Duodenal mucosa (tissue), 2 donors: ENCODE data around the gene MUC5B.

Experiments used
- H3K27ac ChIP-seq: one replicate; pipeline ENCODE4 v1.7.0; 2013; ENCODE audit warnings: low read depth, low read length
- H3K27me3 ChIP-seq, 2 donors: one replicate each; pipeline ENCODE4 v1.7.0; 2013; ENCODE audit warnings: low read length in 2 of 2, control low read depth in 1 of 2; ENCODE audit not compliant: insufficient read depth in 2 of 2, control insufficient read depth in 1 of 2
- H3K36me3 ChIP-seq, 2 donors: one replicate each; pipeline ENCODE4 v1.7.0; 2013; ENCODE audit warnings: low read length in 2 of 2, control low read depth in 1 of 2; ENCODE audit not compliant: insufficient read depth in 2 of 2, control insufficient read depth in 1 of 2
- H3K4me1 ChIP-seq, 2 donors: one replicate each; pipeline ENCODE4 v1.7.0; 2013; ENCODE audit warnings: low read length in 2 of 2, control low read depth in 1 of 2; ENCODE audit not compliant: insufficient read depth in 2 of 2, control insufficient read depth in 1 of 2
- H3K4me3 ChIP-seq, 2 donors: one replicate each; pipeline ENCODE4 v1.7.0; 2013; ENCODE audit warnings: low read length in 2 of 2, low read depth in 1 of 2
- H3K9ac ChIP-seq, 2 donors: one replicate each; pipeline ENCODE4 v1.7.0; 2013; ENCODE audit warnings: low read length in 2 of 2, low read depth in 1 of 2
- H3K9me3 ChIP-seq, 2 donors: one replicate each; pipeline ENCODE4 v1.7.0; 2013; ENCODE audit warnings: low read length in 2 of 2, control low read depth in 1 of 2; ENCODE audit not compliant: control insufficient read depth in 1 of 2

MUC5B gene

DNA sequence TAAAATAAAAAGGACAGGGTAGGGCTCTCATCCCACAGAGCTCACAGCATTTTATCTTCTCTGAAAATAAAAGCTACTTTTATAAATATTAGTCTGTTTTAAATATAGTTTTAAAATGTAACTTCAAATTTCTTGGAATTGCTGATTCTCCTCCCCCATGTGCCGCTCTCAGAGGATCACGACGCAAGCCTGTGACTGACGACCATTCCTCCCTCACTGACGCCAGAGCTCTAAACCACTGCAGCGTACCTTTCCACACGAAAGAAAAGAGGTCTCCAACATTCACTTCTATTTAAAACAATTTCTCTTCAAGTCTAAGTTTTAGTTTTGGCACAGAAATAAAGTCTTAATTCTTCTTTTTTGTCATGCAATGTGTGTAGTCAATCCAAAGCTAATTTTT lies 77.3 kb downstream of the MUC5B start:
- Histone ChIP-seq H3K36me3 (peaks cover 9 to 18% of the 10 kb centered on the region in 2 donors), H3K27me3 (no peaks in the 10 kb centered on the region), H3K27ac (no peak overlapping the region), H3K9ac (no peak overlapping the region), H3K4me3 (no peak overlapping the region), H3K9me3 (no peaks in the 10 kb centered on the region), H3K4me1 (peaks cover 60 to 64% of the 10 kb centered on the region in 2 donors)

DNA sequence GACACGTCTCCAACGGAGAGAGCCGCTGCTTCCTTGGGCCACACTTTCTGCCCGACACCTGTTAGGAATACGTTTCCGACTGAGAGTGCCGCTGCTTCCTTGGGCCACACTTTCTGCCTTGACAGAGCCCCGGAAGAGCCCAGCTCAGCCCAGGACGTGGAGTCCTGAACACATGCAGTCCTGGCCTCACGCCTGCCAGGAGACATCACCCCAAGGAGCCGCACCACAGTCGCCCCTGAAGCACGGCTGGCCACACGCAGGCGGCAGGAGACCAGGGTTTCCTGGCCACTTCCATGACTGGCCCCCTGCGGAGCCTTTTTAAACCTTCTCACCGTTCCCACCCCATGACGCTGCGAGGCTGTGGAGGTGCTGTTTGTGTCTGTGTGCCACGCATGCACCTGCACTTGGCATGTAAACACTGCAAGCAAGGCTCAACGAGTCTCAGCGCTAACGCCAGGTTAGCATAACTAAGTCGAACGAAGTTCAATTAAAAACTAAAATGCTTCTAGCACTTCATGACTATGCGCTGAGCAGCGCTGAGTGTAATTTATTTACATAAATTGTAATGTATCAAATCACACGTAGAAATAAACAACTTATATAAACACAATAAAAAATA lies 77.8 kb downstream of the MUC5B start:
- H3K36me3 ChIP-seq, result peaks cover 4 to 13% of the 10 kb centered on the region in 2 donors
- no peaks in the 10 kb centered on the region for H3K9me3 ChIP-seq
- no peak overlapping the region for H3K4me3 ChIP-seq
- no peak overlapping the region for H3K9ac ChIP-seq
- no peak overlapping the region for H3K27ac ChIP-seq
- H3K27me3 ChIP-seq, result no peaks in the 10 kb centered on the region
- peaks cover 65 to 70% of the 10 kb centered on the region in 2 donors for H3K4me1 ChIP-seq

DNA sequence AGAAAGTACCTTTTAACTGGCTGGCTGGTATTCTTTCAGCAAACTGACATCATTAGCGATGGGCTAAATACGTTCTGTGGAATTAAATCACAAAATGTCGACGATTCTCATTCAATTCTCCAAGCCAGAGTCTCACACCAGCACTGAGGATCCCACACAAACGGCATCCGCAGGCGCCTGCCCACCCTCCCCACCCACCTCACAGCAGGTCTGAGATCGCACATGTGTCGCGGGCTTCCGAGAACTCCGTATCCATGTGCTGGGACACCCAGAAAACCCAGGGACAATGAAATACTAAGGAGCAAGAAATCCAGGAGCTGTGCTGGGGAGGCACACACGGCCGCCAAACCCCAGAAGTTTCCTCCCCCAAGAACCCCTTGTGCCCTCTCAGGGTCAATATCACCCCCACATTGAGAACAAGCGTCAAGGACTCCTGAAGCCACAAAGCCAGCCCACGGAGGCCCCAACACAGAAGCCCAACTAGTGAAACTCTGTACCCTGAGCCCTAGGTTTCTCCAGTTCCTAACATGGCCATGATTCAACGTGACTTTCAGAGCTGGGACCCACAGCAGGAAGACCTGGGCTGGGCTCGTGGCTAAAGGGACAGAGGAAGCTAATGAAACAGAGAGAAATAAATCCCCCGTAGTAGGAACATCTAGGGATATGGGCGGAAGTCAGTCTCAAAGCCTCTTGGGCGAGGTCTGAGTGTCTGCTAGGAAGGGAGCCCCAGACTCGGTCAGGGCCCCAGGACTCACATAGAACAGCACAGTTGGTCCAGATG lies 78.5 kb downstream of the MUC5B start:
- Histone ChIP-seq H3K36me3 (peaks cover 4 to 13% of the 10 kb centered on the region in 2 donors), H3K27ac (no peak overlapping the region), H3K4me1 (peaks cover 73 to 77% of the 10 kb centered on the region in 2 donors), H3K9me3 (no peaks in the 10 kb centered on the region), H3K4me3 (no peak overlapping the region), H3K27me3 (no peaks in the 10 kb centered on the region), H3K9ac (no peak overlapping the region)

DNA sequence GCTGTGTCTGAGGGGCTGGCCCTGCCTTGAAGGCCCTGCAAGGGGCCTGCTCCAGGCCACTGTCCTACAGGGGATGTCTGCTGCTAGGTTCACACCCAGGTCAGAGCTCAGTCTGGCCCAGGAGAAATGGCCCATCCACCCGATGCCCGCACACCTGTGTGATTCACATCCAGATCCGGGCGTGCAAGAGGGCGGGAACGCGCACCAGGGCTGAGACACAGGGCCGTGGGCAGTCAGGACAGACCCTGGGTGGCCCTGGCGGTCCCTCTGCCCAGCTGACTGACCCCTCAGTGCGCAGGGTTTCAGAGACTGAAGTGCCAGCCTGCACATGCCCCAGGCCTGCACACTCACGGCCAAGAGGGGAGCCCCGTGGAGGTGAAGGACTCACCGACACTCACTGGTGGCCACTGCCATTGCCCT lies 79.2 kb downstream of the MUC5B start:
- Histone ChIP-seq H3K9me3 (no peaks in the 10 kb centered on the region), H3K27ac (no peak overlapping the region), H3K36me3 (peaks cover 4 to 13% of the 10 kb centered on the region in 2 donors), H3K27me3 (no peaks in the 10 kb centered on the region), H3K4me1 (peaks cover 77 to 80% of the 10 kb centered on the region in 2 donors), H3K4me3 (no peak overlapping the region), H3K9ac (no peak overlapping the region)

DNA sequence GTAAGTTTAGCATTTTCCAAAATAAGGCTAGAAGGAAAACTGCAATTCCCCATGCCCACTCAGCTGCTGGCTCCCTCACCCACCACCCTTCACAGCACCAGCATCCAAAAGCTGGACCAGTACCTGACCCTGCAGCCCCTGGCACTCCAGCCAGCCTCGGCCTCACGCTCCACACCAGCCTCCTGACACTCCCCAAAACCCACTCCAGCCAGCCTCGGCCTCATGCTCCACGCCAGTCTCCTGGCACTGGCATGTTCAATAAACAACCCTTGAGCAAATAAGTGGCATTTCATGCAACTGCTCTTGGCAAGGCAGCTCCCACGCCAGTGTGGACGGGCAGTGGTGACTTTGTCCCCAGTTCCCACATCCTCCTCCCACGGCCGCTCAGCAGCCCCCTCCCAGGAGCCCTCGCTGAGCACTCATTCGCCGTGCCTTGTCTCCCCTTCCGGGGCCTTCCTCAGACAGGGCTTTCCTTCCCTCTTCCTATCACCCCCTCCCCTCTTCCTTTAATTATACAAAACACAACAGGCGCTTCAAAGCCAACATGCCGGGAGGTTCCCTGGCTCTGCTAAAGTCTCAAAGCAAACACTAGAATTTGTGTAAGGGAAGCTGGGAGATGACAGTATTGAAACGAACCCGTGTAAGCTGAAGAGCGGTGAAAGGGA lies 79.7 kb downstream of the MUC5B start:
- H3K9me3 ChIP-seq, result no peaks in the 10 kb centered on the region
- no peak overlapping the region for H3K4me3 ChIP-seq
- peaks cover 77 to 80% of the 10 kb centered on the region in 2 donors for H3K4me1 ChIP-seq
- H3K9ac ChIP-seq, result no peak overlapping the region
- H3K36me3 ChIP-seq, result peaks cover 0 to 13% of the 10 kb centered on the region in 2 donors
- H3K27ac ChIP-seq, result no peak overlapping the region
- H3K27me3 ChIP-seq, result no peaks in the 10 kb centered on the region

DNA sequence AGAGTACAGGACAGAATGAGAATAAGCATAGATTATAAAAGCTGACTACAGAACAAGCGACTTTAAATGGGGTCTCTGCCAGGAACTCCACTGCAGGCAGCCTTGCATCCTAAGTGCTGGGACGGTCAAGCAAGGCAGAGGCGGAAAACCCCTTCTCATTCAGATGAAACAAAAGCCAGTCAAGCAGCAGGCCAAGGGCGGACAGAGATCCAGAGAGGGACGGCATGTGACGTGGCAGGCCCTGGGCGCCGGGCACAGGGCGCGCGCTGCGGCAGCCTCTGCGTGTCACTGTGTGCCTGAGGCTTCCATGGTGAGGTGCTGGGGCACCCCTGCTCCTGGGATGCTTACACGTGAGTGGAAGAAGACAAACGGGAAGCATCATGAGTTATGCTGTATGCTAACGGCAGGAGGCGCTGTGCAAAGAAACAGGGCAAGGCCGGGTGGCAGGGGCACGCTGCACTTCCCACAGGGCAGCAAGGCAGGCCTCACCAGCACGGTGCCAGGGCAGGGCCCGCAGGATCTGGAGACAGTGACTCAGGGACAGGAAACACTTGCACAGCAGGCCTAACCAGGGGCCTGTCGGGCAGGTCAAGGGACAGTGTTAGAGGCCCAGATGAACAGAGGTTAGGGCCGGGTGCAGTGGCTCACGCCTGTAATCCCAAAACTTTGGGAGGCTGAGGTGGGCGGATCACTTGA lies 80.4 kb downstream of the MUC5B start:
- Histone ChIP-seq H3K27ac (no peak overlapping the region), H3K4me3 (no peak overlapping the region), H3K9ac (no peak overlapping the region), H3K9me3 (no peaks in the 10 kb centered on the region), H3K27me3 (no peaks in the 10 kb centered on the region), H3K36me3 (peaks cover 0 to 6% of the 10 kb centered on the region in 2 donors), H3K4me1 (peaks cover 77 to 80% of the 10 kb centered on the region in 2 donors)

DNA sequence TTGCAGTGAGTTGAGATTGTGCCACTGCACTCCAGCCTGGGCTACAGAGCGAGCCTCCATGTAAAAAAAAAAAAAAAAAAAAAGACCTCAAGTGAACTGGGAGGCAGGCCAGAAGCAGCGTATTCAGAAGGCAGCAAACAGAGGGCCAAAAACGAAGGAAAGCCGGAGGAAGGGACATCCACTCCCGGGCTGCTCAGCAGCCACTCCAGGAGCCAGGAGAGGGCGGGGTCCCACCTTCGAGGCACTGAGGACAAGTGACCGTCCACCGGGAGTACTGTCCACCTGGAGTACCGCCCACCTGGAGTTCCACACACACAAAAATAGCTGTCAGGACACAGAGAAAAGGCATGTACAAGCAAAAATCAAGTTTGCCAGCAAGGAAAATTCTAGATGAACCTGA lies 81.1 kb downstream of the MUC5B start:
- no peaks in the 10 kb centered on the region for H3K27me3 ChIP-seq
- peak overlapping the region in 1 of 2 donors; percentile 14 for H3K9ac ChIP-seq
- H3K36me3 ChIP-seq, result peaks cover 0 to 6% of the 10 kb centered on the region in 2 donors
- H3K9me3 ChIP-seq, result no peaks in the 10 kb centered on the region
- peak overlapping the region; percentile 46 for H3K27ac ChIP-seq
- H3K4me1 ChIP-seq, result peaks cover 76% of the 10 kb centered on the region in 2 donors
- H3K4me3 ChIP-seq, result peak overlapping the region in 1 of 2 donors; percentile 1

DNA sequence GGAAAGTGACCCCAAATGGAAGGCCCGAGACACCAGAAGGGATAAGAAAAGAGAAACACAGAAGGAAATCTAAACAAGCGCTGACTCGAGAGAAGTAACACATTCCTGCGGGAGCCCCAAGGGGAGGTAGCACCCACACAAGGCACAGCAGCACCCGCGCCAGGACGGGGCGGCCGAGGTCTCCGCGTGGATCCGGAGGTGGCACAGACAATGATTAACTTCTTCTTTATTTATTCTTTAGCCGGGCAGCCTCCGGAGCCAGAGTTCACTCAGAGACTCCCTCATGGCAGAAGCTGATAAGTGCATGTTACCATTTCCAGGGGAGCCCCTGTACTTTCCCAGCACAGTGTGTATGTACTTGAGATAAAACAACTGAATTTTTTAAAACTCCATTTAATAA lies 81.5 kb downstream of the MUC5B start:
- Histone ChIP-seq H3K27me3 (no peaks in the 10 kb centered on the region), H3K9me3 (no peaks in the 10 kb centered on the region), H3K9ac (peak overlapping the region in 1 of 2 donors; percentile 14), H3K36me3 (peaks cover 0 to 6% of the 10 kb centered on the region in 2 donors), H3K4me1 (peaks cover 72% of the 10 kb centered on the region in 2 donors), H3K4me3 (peak overlapping the region in 1 of 2 donors; percentile 7), H3K27ac (peak overlapping the region; percentile 46)

DNA sequence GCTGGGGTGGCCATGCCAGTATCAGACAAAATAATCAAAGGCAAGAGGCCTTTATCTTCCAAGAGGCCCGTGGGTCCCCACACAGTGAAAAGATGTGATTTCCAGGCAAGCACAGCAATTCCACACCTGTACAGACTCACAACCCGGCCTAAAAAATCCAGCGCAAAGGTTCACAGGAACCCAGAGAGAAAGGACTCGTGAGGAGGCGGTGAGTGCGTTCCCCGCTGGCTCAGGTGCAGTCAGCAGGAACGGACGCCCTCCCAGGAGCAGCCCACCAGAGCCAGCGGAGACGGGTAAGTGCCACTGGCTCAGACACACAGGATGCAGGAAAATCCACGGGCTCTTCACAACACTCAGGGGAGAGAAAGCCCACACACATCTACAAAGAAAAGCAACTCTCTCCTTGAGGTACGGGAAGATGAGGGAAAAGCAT lies 82.2 kb downstream of the MUC5B start:
- peak overlapping the region; percentile 1 for H3K27ac ChIP-seq
- peaks cover 67% of the 10 kb centered on the region in 2 donors for H3K4me1 ChIP-seq
- H3K9me3 ChIP-seq, result no peaks in the 10 kb centered on the region
- H3K4me3 ChIP-seq, result peak overlapping the region in 1 of 2 donors; percentile 21
- peaks cover 0 to 6% of the 10 kb centered on the region in 2 donors for H3K36me3 ChIP-seq
- H3K27me3 ChIP-seq, result no peaks in the 10 kb centered on the region
- H3K9ac ChIP-seq, result peak overlapping the region; percentile 7 to 57
